SK-N-SH treated with all-trans-retinoic acid at 6 μM for 48 hours (cell line): ENCODE data around the gene DROSHA.

Experiments
- ARNTL ChIP-seq: fragments of 450-650 bp; formaldehyde crosslinking; IDR thresholded peaks from 2 replicates; pipeline ENCODE4 v1.5.0; 2020; ENCODE audit warnings: low read depth, mild to moderate bottlenecking, moderate library complexity, borderline replicate concordance
- ESRRG ChIP-seq: fragments of 250-450 bp; sonication (Bioruptor Pico); IDR thresholded peaks from 2 replicates; pipeline ENCODE4 v1.6.1; 2021; ENCODE audit warnings: mild to moderate bottlenecking
- SNAI2 ChIP-seq: fragments of 250-450 bp; sonication (Bioruptor Pico); IDR thresholded peaks from 2 replicates; pipeline ENCODE4 v1.5.0; 2020; ENCODE audit warnings: mild to moderate bottlenecking, moderate library complexity
- ZFP3 ChIP-seq: fragments of 250-450 bp; sonication (Bioruptor Pico); IDR thresholded peaks from 2 replicates; pipeline ENCODE4 v1.5.0; 2020; ENCODE audit warnings: mild to moderate bottlenecking, moderate library complexity
- ZFP30 ChIP-seq: fragments of 450-650 bp; formaldehyde crosslinking; IDR thresholded peaks from 2 replicates; pipeline ENCODE4 v1.5.0; 2022; ENCODE audit warnings: mild to moderate bottlenecking, moderate library complexity
- TF ChIP-seq, protein P1 (sequence below): fragments of 250-450 bp; sonication (Bioruptor Pico); IDR thresholded peaks from 2 replicates; pipeline ENCODE4 v1.8.0; 2020; ENCODE audit warnings: mild to moderate bottlenecking, moderate library complexity, borderline replicate concordance
- TF ChIP-seq, protein P2 (sequence below): fragments of 250-450 bp; sonication (Bioruptor Pico); IDR thresholded peaks from 2 replicates; pipeline ENCODE4 v1.8.0; 2021; ENCODE audit warnings: low read depth, mild to moderate bottlenecking, moderate library complexity, borderline replicate concordance
- TF ChIP-seq, protein P3 (sequence below): fragments of 250-450 bp; sonication (Bioruptor Pico); IDR thresholded peaks from 2 replicates; pipeline ENCODE4 v1.5.1; 2021; ENCODE audit warnings: mild to moderate bottlenecking, moderate library complexity

DNA sequence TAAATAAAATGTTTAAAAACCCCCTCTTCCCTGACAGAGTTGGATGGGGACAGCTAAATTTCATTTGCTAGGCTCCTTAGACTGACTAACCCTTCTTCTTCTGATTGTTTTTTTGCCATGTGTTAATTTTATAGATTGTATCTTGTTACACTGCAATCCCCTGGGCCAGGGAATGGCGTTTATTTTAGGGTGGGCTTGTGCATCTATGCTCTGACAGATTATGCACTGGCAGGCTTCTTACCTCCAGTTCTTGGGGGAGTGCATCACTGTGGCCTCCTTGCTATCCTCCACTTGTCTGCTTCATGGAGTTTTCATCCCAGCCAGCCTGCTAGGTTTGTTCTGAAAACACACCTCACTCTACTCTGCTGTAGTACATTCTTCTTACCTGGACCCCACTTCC is 159.8 kb downstream of the DROSHA start:
- TF ChIP-seq ESRRG (CRISPR knock-in tag) (no peak), ZFP30 (CRISPR knock-in tag) (no peak), ZFP3 (no peak), ARNTL (CRISPR knock-in tag) (no peak), SNAI2 (CRISPR knock-in tag) (no peak)
- TF ChIP-seq, protein P1, sequence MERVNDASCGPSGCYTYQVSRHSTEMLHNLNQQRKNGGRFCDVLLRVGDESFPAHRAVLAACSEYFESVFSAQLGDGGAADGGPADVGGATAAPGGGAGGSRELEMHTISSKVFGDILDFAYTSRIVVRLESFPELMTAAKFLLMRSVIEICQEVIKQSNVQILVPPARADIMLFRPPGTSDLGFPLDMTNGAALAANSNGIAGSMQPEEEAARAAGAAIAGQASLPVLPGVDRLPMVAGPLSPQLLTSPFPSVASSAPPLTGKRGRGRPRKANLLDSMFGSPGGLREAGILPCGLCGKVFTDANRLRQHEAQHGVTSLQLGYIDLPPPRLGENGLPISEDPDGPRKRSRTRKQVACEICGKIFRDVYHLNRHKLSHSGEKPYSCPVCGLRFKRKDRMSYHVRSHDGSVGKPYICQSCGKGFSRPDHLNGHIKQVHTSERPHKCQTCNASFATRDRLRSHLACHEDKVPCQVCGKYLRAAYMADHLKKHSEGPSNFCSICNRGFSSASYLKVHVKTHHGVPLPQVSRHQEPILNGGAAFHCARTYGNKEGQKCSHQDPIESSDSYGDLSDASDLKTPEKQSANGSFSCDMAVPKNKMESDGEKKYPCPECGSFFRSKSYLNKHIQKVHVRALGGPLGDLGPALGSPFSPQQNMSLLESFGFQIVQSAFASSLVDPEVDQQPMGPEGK (CRISPR knock-in tag) = no peak
- TF ChIP-seq, protein P2, sequence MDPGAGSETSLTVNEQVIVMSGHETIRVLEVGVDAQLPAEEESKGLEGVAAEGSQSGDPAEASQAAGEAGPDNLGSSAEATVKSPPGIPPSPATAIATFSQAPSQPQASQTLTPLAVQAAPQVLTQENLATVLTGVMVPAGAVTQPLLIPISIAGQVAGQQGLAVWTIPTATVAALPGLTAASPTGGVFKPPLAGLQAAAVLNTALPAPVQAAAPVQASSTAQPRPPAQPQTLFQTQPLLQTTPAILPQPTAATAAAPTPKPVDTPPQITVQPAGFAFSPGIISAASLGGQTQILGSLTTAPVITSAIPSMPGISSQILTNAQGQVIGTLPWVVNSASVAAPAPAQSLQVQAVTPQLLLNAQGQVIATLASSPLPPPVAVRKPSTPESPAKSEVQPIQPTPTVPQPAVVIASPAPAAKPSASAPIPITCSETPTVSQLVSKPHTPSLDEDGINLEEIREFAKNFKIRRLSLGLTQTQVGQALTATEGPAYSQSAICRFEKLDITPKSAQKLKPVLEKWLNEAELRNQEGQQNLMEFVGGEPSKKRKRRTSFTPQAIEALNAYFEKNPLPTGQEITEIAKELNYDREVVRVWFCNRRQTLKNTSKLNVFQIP (CRISPR knock-in tag) = no peak
- TF ChIP-seq, protein P3, sequence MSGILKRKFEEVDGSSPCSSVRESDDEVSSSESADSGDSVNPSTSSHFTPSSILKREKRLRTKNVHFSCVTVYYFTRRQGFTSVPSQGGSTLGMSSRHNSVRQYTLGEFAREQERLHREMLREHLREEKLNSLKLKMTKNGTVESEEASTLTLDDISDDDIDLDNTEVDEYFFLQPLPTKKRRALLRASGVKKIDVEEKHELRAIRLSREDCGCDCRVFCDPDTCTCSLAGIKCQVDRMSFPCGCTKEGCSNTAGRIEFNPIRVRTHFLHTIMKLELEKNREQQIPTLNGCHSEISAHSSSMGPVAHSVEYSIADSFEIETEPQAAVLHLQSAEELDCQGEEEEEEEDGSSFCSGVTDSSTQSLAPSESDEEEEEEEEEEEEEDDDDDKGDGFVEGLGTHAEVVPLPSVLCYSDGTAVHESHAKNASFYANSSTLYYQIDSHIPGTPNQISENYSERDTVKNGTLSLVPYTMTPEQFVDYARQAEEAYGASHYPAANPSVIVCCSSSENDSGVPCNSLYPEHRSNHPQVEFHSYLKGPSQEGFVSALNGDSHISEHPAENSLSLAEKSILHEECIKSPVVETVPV (CRISPR knock-in tag) = no peak
